Body of pancreas (tissue), 4 donors: ENCODE results near the gene TMEM14A. TPM values are rescaled to one million over a fixed set of nuclear protein-coding genes. Genes with fewer than 3 reads are reported as not detected.

Experiments used
- ATAC-seq: fragments of 150-250 bp; one replicate; pipeline ENCODE4 v1.9.1; 2016
- DNase-seq, 4 donors: peaks; one replicate each; pipeline ENCODE4 v3.0.0-alpha.2; 2019
- H3K27ac ChIP-seq, 4 donors: fragments of 200-600 bp; sonication (generic); 1 replicate in 3 of 4; 2 replicates in 1 of 4; pipeline versions ENCODE4 v1.5.1 to v1.6.1; 2016 to 2019; ENCODE audit warnings: mild to moderate bottlenecking in 1 of 4, mixed read lengths in 1 of 4, moderate library complexity in 1 of 4
- H3K27me3 ChIP-seq, 2 donors: fragments of 200-600 bp; sonication (generic); one replicate each; pipeline ENCODE4 v1.6.0; 2016; ENCODE audit warnings: mild to moderate bottlenecking in 1 of 2
- H3K36me3 ChIP-seq, 2 donors: fragments of 200-600 bp; sonication (generic); replicated peaks in 1 of 2; 2 replicates each; pipeline ENCODE4 v1.5.1; 2016; ENCODE audit warnings: low read depth in 2 of 2; ENCODE audit not compliant: insufficient read depth in 1 of 2
- H3K4me1 ChIP-seq: fragments of 200-600 bp; sonication (generic); one replicate; pipeline ENCODE4 v1.6.0; 2016
- H3K4me3 ChIP-seq, 2 donors: fragments of 200-600 bp; sonication (generic); 1 replicate in 1 of 2; 2 replicates in 1 of 2; pipeline ENCODE4 v1.5.1; 2016 to 2019
- H3K9me3 ChIP-seq, 3 donors: fragments of 200-600 bp; sonication (generic); 1 replicate in 2 of 3; 2 replicates in 1 of 3; pipeline ENCODE4 v1.5.1; 2016
- POLR2A ChIP-seq, 3 donors: fragments of 450-650 bp; IDR thresholded peaks; one replicate each; pipeline ENCODE4 v1.6.1; 2016; ENCODE audit warnings: antibody characterized with exemption in 3 of 3, mild to moderate bottlenecking in 2 of 3
- WGBS, 2 donors: methylation state at CpG; one replicate each; pipeline ENCODE4 v1.1.5; 2017; 5-methylcytosine and 5-hydroxymethylcytosine counted together
- intact Hi-C: fragments of 100-400 bp; cut with DNase I; formaldehyde crosslinking; loops from one replicate; pipeline ENCODE4 v1.15.1; 2023
- total RNA-seq, 2 donors: library from RNA; depleted of rRNA; stranded (reverse); fragments of >200 nt; gene quantifications; one replicate each; pipeline ENCODE4 v1.1.0, GENCODE V29; 2016
- TF ChIP-seq, protein P1 (sequence below), 7 experiments: fragments of 450-650 bp in 4 of 7; fragments of 200-600 bp in 3 of 7; sonication (generic) in 3 of 7; IDR thresholded peaks; one replicate each; pipeline ENCODE4 v1.5.1; 2016 to 2019; ENCODE audit warnings: antibody characterized with exemption in 7 of 7

The TMEM14A gene, protein sequence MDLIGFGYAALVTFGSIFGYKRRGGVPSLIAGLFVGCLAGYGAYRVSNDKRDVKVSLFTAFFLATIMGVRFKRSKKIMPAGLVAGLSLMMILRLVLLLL
- total RNA-seq = 10 to 100 TPM; 14.8 to 33.2 TPM

DNA sequence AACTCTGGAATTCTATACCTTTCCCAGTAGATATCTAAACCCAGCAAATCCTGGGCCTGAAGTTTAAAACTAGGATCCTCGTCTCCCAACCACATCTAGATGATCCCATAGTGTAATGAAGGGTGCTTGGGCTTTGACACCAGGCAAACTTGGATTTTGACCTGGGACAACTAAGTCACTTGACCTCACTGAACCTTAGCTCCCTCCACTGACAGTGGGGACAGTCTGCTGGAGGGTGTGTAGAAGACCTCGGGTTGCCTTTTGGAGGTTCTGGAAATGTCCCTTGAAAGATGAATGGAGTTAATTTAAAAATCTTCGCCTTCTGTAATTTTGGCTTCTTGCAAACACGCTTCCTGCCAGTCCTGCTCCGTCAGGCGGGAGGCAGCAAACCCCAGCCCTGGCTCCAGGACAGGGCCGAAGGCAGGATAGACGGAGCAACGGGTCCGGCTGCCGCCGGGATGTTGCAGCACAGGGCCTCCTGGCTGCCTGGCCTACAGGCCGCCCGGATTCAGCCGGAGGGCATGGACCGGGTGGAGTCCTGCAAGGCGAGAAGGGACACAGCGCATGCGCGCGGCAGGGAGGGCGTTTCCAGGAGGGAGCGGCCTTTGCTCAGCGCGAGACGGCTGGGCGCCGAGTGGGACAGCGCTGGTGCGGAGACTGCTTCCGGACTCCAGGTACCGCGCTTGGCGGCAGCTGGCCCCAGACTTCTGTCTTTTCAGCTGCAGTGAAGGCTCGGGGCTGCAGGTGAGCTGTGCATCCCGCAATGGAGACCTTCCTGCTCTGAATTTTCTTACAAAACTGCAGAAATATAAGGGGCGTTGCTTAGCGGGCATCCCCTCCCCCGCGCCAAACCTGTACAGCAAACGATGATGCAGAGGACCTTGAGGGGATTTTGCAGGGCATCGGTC, at the start of gene TMEM14A:
TMEM14A (plus strand) TSS at position 612 of the 908 bp plus-strand sequence. CDS start 5,990 bp downstream, outside the sequence.
- H3K9me3 ChIP-seq = no peaks in the 10 kb centered on the region
- WGBS, 2 donors = 3 to 6% methylated on average over 22 to 42 of the region's 42 CpGs
- ATAC-seq (peak; percentile 99), DNase-seq (peak; percentile 95 to 97 (median 96))
- H3K4me3 ChIP-seq = peak within 1 kb of the TSS; percentile 27 to 62
- intact Hi-C loops = no loop called here
- H3K36me3 ChIP-seq = no peaks in the 10 kb centered on the region
- H3K27ac ChIP-seq = peak within 1 kb of the TSS; percentile 59 to 70 (median 68)
- H3K27me3 ChIP-seq = no peaks in the 10 kb centered on the region
- TF ChIP-seq, protein P1, sequence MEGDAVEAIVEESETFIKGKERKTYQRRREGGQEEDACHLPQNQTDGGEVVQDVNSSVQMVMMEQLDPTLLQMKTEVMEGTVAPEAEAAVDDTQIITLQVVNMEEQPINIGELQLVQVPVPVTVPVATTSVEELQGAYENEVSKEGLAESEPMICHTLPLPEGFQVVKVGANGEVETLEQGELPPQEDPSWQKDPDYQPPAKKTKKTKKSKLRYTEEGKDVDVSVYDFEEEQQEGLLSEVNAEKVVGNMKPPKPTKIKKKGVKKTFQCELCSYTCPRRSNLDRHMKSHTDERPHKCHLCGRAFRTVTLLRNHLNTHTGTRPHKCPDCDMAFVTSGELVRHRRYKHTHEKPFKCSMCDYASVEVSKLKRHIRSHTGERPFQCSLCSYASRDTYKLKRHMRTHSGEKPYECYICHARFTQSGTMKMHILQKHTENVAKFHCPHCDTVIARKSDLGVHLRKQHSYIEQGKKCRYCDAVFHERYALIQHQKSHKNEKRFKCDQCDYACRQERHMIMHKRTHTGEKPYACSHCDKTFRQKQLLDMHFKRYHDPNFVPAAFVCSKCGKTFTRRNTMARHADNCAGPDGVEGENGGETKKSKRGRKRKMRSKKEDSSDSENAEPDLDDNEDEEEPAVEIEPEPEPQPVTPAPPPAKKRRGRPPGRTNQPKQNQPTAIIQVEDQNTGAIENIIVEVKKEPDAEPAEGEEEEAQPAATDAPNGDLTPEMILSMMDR (IDR thresholded peaks at IDR 0.05) = peak in 4 of 7 experiments; percentile 1 to 35 (median 16)
- peak; percentile 86 to 95 (median 90) for TF ChIP-seq POLR2A (IDR thresholded peaks at IDR 0.05)
- peaks cover 49% of the 10 kb centered on the region for H3K4me1 ChIP-seq

DNA sequence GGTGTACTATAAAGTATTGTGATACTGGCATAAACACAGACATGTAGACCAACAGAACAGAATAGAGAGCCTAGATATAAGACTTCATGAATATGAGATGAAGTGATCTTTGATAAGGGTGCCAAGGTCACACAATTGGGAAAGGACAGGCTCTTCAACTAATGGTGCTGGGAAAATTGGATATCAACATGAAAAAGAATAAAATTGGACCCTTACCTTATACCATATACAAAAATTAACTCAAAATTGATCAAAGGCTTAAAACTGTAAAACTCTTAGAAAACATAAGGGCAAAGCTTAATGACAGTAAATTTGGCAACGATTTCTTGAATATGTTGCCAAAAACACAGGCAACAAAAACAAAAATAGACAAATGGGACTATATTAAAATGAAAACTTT, 49.3 kb upstream of the TMEM14A start:
- TF ChIP-seq POLR2A (IDR thresholded peaks at IDR 0.05) = no peak
- TF ChIP-seq, protein P1 (IDR thresholded peaks at IDR 0.05) = no peak

DNA sequence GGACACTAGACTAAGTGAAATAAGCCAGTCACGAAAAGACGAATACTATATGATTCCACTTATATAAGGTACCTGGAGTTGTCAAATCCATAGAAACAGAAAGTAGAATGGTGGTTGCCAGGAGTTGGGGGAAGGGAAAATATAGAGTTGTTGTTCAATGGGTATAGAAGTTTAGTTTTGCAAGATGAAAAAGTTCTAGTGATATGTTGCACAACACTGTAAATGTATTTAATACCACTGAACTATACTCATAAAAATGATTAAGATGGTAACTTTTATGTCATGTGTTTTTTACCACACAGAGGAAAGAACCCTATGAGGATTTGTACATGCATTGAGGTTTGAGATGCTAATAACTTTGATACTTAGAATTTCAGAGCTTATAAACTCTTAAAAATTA, 48.1 kb upstream of the TMEM14A start:
- TF ChIP-seq, protein P1 (IDR thresholded peaks at IDR 0.05) = no peak
- TF ChIP-seq POLR2A (IDR thresholded peaks at IDR 0.05) = no peak
- no peak for DNase-seq
- no peak for ATAC-seq
- no peaks in the 10 kb centered on the region for H3K9me3 ChIP-seq
- H3K27ac ChIP-seq = no peak overlapping the region
- H3K36me3 ChIP-seq = no peaks in the 10 kb centered on the region
- 89 to 93% methylated on average over 2 of the region's 2 CpGs for WGBS, 2 donors
- no peaks in the 10 kb centered on the region for H3K27me3 ChIP-seq
- H3K4me3 ChIP-seq = no peak overlapping the region
- intact Hi-C loops = no loop called here
- H3K4me1 ChIP-seq = no peaks in the 10 kb centered on the region

More for the DNA sequence above, 49.3 kb upstream of the TMEM14A start:
- Histone ChIP-seq H3K27ac (no peak overlapping the region), H3K36me3 (no peaks in the 10 kb centered on the region), H3K9me3 (no peaks in the 10 kb centered on the region), H3K4me1 (no peaks in the 10 kb centered on the region), H3K4me3 (no peak overlapping the region), H3K27me3 (no peaks in the 10 kb centered on the region)
- intact Hi-C loops = no loop called here
- DNase-seq = no peak
- ATAC-seq = no peak
- WGBS, 2 donors = 29 to 47% methylated on average over 1 of the region's 1 CpG

DNA sequence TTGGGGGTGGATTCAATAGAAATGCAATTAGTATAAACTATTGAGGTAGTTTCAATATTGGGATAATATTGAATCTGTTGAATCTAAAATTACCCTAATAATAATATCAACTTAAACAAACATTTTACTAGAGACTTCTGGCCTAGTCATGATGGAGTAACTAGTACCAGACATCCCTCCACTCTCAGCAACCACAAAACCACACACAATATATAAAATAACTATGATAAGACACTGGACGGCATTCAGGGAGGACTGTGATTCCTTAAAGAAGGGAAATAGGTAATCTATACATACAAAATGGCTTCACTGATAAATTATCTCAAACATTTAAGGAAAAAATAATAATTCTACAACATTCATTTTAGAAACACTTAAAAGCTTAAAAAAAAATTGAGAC, 38.9 kb upstream of the TMEM14A start:
- Histone ChIP-seq H3K36me3 (no peaks in the 10 kb centered on the region), H3K4me3 (no peak overlapping the region), H3K4me1 (no peaks in the 10 kb centered on the region), H3K27me3 (no peaks in the 10 kb centered on the region), H3K27ac (no peak overlapping the region), H3K9me3 (no peaks in the 10 kb centered on the region)
- no peak for TF ChIP-seq POLR2A (IDR thresholded peaks at IDR 0.05)
- TF ChIP-seq, protein P1 (IDR thresholded peaks at IDR 0.05) = no peak
- ATAC-seq (no peak), DNase-seq (no peak)
- intact Hi-C loops = no loop called here
- 87 to 95% methylated on average over 1 of the region's 1 CpG for WGBS, 2 donors
